Epithelial cell of proximal tubule (primary cell): Measurements from ENCODE around the gene FAM20C. TPM values are rescaled to one million over a fixed set of nuclear protein-coding genes. Genes with fewer than 3 reads are reported as not detected.

Source experiments
- DNase-seq: peaks from one replicate; pipeline ENCODE4 v3.0.0-alpha.2; 2011; ENCODE audit warnings: low read depth
- H3K4me3 ChIP-seq: 2 replicates; pipeline ENCODE4 v1.5.1; 2011; ENCODE audit warnings: low read depth, mild to moderate bottlenecking, low read length
- CTCF ChIP-seq: conservative IDR thresholded peaks from 2 replicates; pipeline ENCODE4 v1.5.1; 2012; ENCODE audit warnings: low read depth, mild to moderate bottlenecking, low read length
- total RNA-seq: library from RNA; depleted of rRNA; stranded (reverse); fragments of >200 nt; gene quantifications from 2 replicates; pipeline ENCODE4 v1.2.3, GENCODE V29; 2015

FAM20C gene
- total RNA-seq, 1 donor from 2014 or later, result 84.2 TPM

- TF ChIP-seq CTCF, result no peak
- no peak for DNase-seq
- H3K4me3 ChIP-seq, result no peak overlapping the region
Observed at GRCh38 chr7:249989-250388, 57.6 kb downstream of the FAM20C start.

DNA sequence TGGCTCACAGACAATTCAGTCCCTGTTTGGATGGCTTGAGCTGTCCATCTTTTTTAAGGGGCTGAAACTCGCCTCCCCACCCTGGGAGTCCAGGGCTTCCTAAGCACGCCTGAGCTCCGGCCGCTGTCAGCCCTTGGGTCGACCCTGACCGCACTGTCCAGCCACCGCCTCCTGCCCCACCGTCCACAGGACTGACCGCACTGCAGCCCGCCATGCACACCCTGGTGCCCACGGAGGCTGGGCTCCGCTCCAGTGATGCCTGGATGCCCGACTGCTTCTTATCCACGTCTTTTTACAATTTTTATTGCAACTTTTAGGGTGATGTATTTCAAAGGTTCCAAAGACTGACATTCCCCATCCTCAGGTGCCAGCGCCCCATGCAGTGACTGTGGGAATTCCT, 58.2 kb downstream of the FAM20C start:
- no peak for TF ChIP-seq CTCF
- DNase-seq, result no peak
- no peak overlapping the region for H3K4me3 ChIP-seq

GRCh38 chr7:251005-251404, 58.6 kb downstream of the FAM20C start:
- no peak for TF ChIP-seq CTCF
- no peak overlapping the region for H3K4me3 ChIP-seq
- DNase-seq, result no peak

DNA sequence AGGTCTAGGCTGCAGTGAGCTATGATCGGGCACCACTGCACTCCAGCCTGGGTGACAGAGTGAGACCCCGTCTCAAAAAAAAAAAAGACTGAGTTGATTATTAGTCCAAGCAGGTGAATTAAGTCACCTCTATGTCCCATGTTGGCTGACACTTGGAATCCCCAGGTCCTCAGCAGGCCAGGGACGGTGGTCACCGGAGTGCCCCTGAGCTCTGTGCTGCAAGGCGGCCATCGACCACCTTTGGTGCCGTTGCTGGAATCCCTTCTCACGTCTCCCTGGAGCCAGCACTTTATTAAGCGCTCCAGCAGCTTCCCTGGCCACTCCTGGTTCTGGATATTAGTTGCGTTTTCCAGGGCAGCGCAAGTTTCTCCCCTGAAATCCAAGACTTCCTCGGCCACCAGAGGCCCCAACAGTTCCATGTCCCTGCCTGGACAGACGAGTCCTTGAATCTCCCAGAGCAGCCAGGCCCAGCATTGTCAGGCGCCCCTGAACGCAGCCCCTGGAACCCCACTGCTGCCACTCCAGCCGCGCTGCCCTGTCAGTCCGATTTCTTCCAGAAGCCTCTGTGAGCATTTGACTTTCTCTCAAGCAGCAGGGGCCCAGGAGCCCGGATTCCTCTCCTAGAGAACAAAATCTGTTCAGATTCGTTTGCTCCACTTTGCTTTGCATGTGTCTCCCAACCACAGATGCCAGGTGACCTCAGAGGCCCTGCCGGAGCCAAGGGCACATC, 59.2 kb downstream of the FAM20C start:
- no peak for DNase-seq
- no peak for TF ChIP-seq CTCF
- no peak overlapping the region for H3K4me3 ChIP-seq

GRCh38 chr7:252216-252965, 60.0 kb downstream of the FAM20C start:
- TF ChIP-seq CTCF, result no peak

GRCh38 chr7:252981-253380, 60.6 kb downstream of the FAM20C start:
- DNase-seq, result no peak
- H3K4me3 ChIP-seq, result no peak overlapping the region
- no peak for TF ChIP-seq CTCF

More at GRCh38 chr7:252216-252965, 60.0 kb downstream of the FAM20C start:
- no peak for DNase-seq
- H3K4me3 ChIP-seq, result no peak overlapping the region
